ENCODE data around the gene LNPEP.

GRCh38 chr5:96997265-96997859 is 61.5 kb downstream of the LNPEP start:
- TF ChIP-seq CTCF (IDR thresholded peaks at IDR 0.05; ENCODE audit: insufficient read depth, low read length, poor library complexity, severe bottlenecking) (peak; percentile 62), EZH2phosphoT487 (conservative IDR thresholded peaks at IDR 0.05; ENCODE audit: low read length) (no peak)

All from SU-DHL-6 (cell line).